Body of pancreas (tissue), 4 donors: Measurements from ENCODE around the gene RGL2.
"Not testable (repeated sequence)": the region's sequence is repeated elsewhere in the genome, so short reads cannot be mapped to it uniquely, and the experiment has no call there.

ENCODE experiments used
- CTCF ChIP-seq, 7 experiments: fragments of 450-650 bp in 4 of 7; fragments of 200-600 bp in 3 of 7; sonication (generic) in 3 of 7; IDR thresholded peaks; one replicate each; pipeline ENCODE4 v1.5.1; 2016 to 2019; ENCODE audit warnings: antibody characterized with exemption in 7 of 7
- POLR2A ChIP-seq, 3 donors: fragments of 450-650 bp; IDR thresholded peaks; one replicate each; pipeline ENCODE4 v1.6.1; 2016; ENCODE audit warnings: antibody characterized with exemption in 3 of 3, mild to moderate bottlenecking in 2 of 3

GRCh38 chr6:33275795-33276580, 22.8 kb downstream of the RGL2 start:
- TF ChIP-seq CTCF, POLR2A (IDR thresholded peaks at IDR 0.05): not testable (repeated sequence)
